HG02938 (cell line): ENCODE data around the gene SMG1.
"Not testable (repeated sequence)": the region's sequence is repeated elsewhere in the genome, so short reads cannot be mapped to it uniquely, and the experiment has no call there.

Experiments
- ATAC-seq: cut with Tn5 transposase; IDR thresholded peaks from one replicate; pipeline ENCODE4 v1.9.1; 2021; ENCODE audit warnings: mild to moderate bottlenecking, moderate library complexity; ENCODE audit not compliant: unreplicated experiment

SMG1 gene

GRCh38 chr16:18925986-18926865 is at the start of gene SMG1:
SMG1 (minus strand) TSS chr16:18926408; CDS start chr16:18926041, 367 bp downstream.
- ATAC-seq: peak; percentile 81

GRCh38 chr16:18975109-18975508 is 48.9 kb upstream of the SMG1 start:
- ATAC-seq: no peak

- no peak for ATAC-seq
Measured at GRCh38 chr16:18969855-18970240, 43.6 kb upstream of the SMG1 start.

GRCh38 chr16:18969050-18969854 is 43.0 kb upstream of the SMG1 start:
- ATAC-seq: no peak

- no peak for ATAC-seq
Measured at GRCh38 chr16:18966791-18967190, 40.6 kb upstream of the SMG1 start.

GRCh38 chr16:18965555-18965954 is 39.3 kb upstream of the SMG1 start:
- ATAC-seq: no peak

GRCh38 chr16:18959031-18959505 is 32.9 kb upstream of the SMG1 start:
- no peak for ATAC-seq

GRCh38 chr16:18958621-18959029 is 32.4 kb upstream of the SMG1 start:
- ATAC-seq: no peak

GRCh38 chr16:18956658-18957241 is 30.5 kb upstream of the SMG1 start:
- not testable (repeated sequence) for ATAC-seq

- ATAC-seq: not testable (repeated sequence)
Measured at GRCh38 chr16:18955874-18956580, 29.8 kb upstream of the SMG1 start.

GRCh38 chr16:18953547-18953946 is 27.3 kb upstream of the SMG1 start:
- ATAC-seq: no peak

- no peak for ATAC-seq
Measured at GRCh38 chr16:18950469-18951185, 24.4 kb upstream of the SMG1 start.

- no peak for ATAC-seq
Measured at GRCh38 chr16:18948372-18949020, 22.3 kb upstream of the SMG1 start.

- ATAC-seq: no peak
Measured at GRCh38 chr16:18945233-18945632, 19.0 kb upstream of the SMG1 start.

- ATAC-seq: no peak
Measured at GRCh38 chr16:18943414-18943813, 17.2 kb upstream of the SMG1 start.

GRCh38 chr16:18942061-18942460 is 15.9 kb upstream of the SMG1 start:
- no peak for ATAC-seq

- no peak for ATAC-seq
Measured at GRCh38 chr16:18941471-18941870, 15.3 kb upstream of the SMG1 start.

- no peak for ATAC-seq
Measured at GRCh38 chr16:18938986-18939385, 12.8 kb upstream of the SMG1 start.

- no peak for ATAC-seq
Measured at GRCh38 chr16:18937390-18937789, 11.2 kb upstream of the SMG1 start.
